Loucy (cell line): ENCODE measurements around the gene ACE2.

Experiments used
- CTCF ChIP-seq: fragments of 200-600 bp; sonication (generic); conservative IDR thresholded peaks from 2 replicates; pipeline ENCODE4 v1.5.1; 2014; ENCODE audit warnings: mild to moderate bottlenecking, antibody characterized with exemption, low read length
- EZH2phosphoT487 ChIP-seq: fragments of 200-600 bp; IDR thresholded peaks from 2 replicates; pipeline ENCODE4 v1.6.1; 2018; ENCODE audit warnings: antibody characterized with exemption, mild to moderate bottlenecking, moderate library complexity, borderline replicate concordance

GRCh38 chrX:15525664-15526416 lies 74.9 kb downstream of the ACE2 start:
- no peak for TF ChIP-seq CTCF
- TF ChIP-seq EZH2phosphoT487, result no peak
